K562 (cell line): ENCODE measurements around the gene SERTAD2. TPM values are rescaled to one million over a fixed set of nuclear protein-coding genes. Genes with fewer than 3 reads are reported as not detected.

ENCODE experiments used
- BCL6 ChIP-seq: fragments of 250-450 bp; sonication (Bioruptor Pico); IDR thresholded peaks from 2 replicates; pipeline ENCODE4 v1.4.0; 2020
- EGR1 ChIP-seq: fragments of 450-650 bp; conservative IDR thresholded peaks from 2 replicates; pipeline ENCODE4 v1.6.1; 2017; ENCODE audit warnings: mild to moderate bottlenecking
- ETV5 ChIP-seq: sonication (generic); formaldehyde crosslinking; IDR thresholded peaks from 2 replicates; pipeline ENCODE4 v1.4.0; 2020; ENCODE audit warnings: low read depth, mild to moderate bottlenecking, missing genetic modification reagents
- HNRNPK ChIP-seq: fragments of 200-400 bp; formaldehyde crosslinking; IDR thresholded peaks from one replicate; pipeline ENCODE4 v1.6.1; 2018; ENCODE audit warnings: mild to moderate bottlenecking, low read depth, low read length; ENCODE audit not compliant: poor library complexity, severe bottlenecking
- MCM5 ChIP-seq: fragments of 450-650 bp; IDR thresholded peaks from 2 replicates; pipeline ENCODE4 v1.6.1; 2016; ENCODE audit warnings: low read depth
- MGA ChIP-seq: fragments of 450-650 bp; IDR thresholded peaks from 2 replicates; pipeline ENCODE4 v1.6.1; 2016; ENCODE audit warnings: mild to moderate bottlenecking, moderate library complexity
- NFXL1 ChIP-seq: fragments of 450-650 bp; formaldehyde crosslinking; IDR thresholded peaks from 2 replicates; pipeline ENCODE4 v1.4.0; 2021; ENCODE audit warnings: mild to moderate bottlenecking
- SLC30A9 ChIP-seq: fragments of 250-450 bp; sonication (Bioruptor Pico); IDR thresholded peaks from 2 replicates; pipeline ENCODE4 v1.8.0; 2022; ENCODE audit warnings: mild to moderate bottlenecking, moderate library complexity
- TEAD1 ChIP-seq, 2 experiments: fragments of 450-650 bp in 1 of 2; sonication (generic) in 1 of 2; formaldehyde crosslinking; IDR thresholded peaks; 2 replicates each; pipeline versions ENCODE4 v1.4.0 to v1.8.0; 2020 to 2022; ENCODE audit warnings: mild to moderate bottlenecking in 2 of 2, missing genetic modification reagents in 1 of 2
- ZNF143 ChIP-seq: sonication (generic); formaldehyde crosslinking; IDR thresholded peaks from 2 replicates; pipeline ENCODE4 v1.9.0; 2022; ENCODE audit warnings: mild to moderate bottlenecking, missing genetic modification reagents
- ZNF311 ChIP-seq: fragments of 250-450 bp; sonication (Bioruptor Pico); IDR thresholded peaks from 2 replicates; pipeline ENCODE4 v1.4.0; 2020; ENCODE audit warnings: mild to moderate bottlenecking, moderate library complexity
- ZNF41 ChIP-seq: fragments of 250-450 bp; sonication (Bioruptor Pico); conservative IDR thresholded peaks from 2 replicates; pipeline ENCODE4 v1.4.0; 2020; ENCODE audit warnings: mild to moderate bottlenecking
- polyA plus RNA-seq, 8 experiments: library from polyadenylated mRNA; depleted of rRNA in 4 of 8; stranded (reverse) in 5 of 8; unstranded in 3 of 8; fragments of >200 nt; fragmentation: Nextera tagmentation in 2 of 8; fragmentation: Illumina TruSeq in 1 of 8; extraction: Ambion mirVana in 2 of 8; extraction: Trizol in 1 of 8; gene quantifications; 2 replicates each; pipeline versions ENCODE4 v1.2.1 to v1.2.3, GENCODE V29; 2011 to 2014; ENCODE audit warnings: inconsistent platforms in 1 of 8, missing spikeins in 1 of 8
- total RNA-seq, 7 experiments: library from RNA; depleted of rRNA in 6 of 7; stranded (reverse); fragments of >200 nt in 6 of 7; fragmentation: Illumina TruSeq in 2 of 7; extraction: Trizol in 2 of 7; gene quantifications; 2 replicates each; pipeline versions ENCODE4 v1.2.1 to v1.2.3, GENCODE V29; 2011 to 2021; ENCODE audit warnings: low replicate concordance in 1 of 7
- TF ChIP-seq, protein P1 (sequence below): IDR thresholded peaks from 2 replicates; pipeline ENCODE4 v1.6.1; 2016; ENCODE audit warnings: missing genetic modification characterization, missing compliant biosample characterization
- TF ChIP-seq, protein P2 (sequence below): sonication (generic); formaldehyde crosslinking; IDR thresholded peaks from 2 replicates; pipeline ENCODE4 v1.8.0; 2022; ENCODE audit warnings: mild to moderate bottlenecking, missing genetic modification reagents

Gene SERTAD2
- total and polyA plus RNA-seq, 9 of the 15 experiments (the other 6 are each of a cell fraction or from before 2014, with no cell fraction given), result 3.0 to 12.5 (median 6.1) TPM

DNA sequence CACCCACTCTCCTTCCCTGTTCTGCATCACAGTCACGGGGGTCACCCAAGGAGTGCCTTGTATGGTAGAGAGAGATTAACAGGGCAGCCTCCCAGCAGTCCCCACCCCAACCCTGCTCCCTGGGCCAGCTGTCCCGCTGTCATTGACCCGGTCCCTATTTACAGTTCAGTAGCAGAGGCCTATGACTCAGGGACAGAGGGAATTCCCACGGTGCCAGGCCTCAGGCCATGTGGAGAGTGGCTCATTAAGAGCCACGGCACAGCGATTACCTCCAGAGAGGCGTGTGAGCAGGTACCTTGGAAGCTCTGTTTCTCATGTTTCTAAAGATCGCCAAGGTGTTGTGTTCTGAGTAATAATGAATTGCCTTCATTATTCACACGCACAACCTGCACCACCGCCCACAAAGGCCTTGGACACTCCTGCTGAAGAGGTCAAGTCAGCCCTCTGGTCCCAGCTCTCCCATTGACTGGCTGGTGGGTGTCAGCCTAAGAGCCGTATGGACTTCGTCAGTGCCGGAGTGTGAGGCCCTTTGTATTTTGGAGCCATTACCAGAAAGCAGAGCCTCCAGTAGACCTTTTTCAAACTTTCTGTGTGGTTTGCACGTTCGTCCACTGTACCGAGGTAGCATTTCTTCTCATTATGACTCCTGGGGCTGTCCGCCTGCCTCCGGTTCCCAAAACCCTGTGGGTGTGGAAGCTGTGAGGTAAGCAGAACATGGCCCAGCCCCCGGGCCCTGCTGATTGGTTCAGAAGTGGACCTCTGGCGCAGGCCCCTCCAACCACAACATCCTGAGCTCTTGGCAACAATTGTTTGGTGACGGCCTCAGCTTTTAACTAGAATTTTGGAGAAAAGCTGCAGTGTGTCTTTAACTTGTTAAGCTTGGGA, 47.0 kb downstream of the SERTAD2 start (continued):
- TF ChIP-seq SLC30A9 (CRISPR knock-in tag), result no peak
- no peak for TF ChIP-seq ZNF41 (CRISPR knock-in tag)
- TF ChIP-seq, protein P1, sequence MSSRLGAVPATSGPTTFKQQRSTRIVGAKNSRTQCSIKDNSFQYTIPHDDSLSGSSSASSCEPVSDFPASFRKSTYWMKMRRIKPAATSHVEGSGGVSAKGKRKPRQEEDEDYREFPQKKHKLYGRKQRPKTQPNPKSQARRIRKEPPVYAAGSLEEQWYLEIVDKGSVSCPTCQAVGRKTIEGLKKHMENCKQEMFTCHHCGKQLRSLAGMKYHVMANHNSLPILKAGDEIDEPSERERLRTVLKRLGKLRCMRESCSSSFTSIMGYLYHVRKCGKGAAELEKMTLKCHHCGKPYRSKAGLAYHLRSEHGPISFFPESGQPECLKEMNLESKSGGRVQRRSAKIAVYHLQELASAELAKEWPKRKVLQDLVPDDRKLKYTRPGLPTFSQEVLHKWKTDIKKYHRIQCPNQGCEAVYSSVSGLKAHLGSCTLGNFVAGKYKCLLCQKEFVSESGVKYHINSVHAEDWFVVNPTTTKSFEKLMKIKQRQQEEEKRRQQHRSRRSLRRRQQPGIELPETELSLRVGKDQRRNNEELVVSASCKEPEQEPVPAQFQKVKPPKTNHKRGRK (tag), result no peak
- TF ChIP-seq BCL6 (CRISPR knock-in tag), result no peak
- no peak for TF ChIP-seq ZNF143 (CRISPR knock-in tag)
- TF ChIP-seq TEAD1 (CRISPR knock-in tag; IDR thresholded peaks at IDR 0.05), result no peak
- TF ChIP-seq, protein P2, sequence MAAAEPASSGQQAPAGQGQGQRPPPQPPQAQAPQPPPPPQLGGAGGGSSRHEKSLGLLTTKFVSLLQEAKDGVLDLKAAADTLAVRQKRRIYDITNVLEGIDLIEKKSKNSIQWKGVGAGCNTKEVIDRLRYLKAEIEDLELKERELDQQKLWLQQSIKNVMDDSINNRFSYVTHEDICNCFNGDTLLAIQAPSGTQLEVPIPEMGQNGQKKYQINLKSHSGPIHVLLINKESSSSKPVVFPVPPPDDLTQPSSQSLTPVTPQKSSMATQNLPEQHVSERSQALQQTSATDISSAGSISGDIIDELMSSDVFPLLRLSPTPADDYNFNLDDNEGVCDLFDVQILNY (CRISPR knock-in tag), result no peak
- TF ChIP-seq HNRNPK, result no peak
- no peak for TF ChIP-seq MCM5
- TF ChIP-seq ETV5 (CRISPR knock-in tag), result no peak
- no peak; the same call in 1 of the 2 replicates for TF ChIP-seq EGR1
- no peak; the same call in none of the 2 replicates for TF ChIP-seq MGA
- no peak for TF ChIP-seq ZNF311
- no peak for TF ChIP-seq NFXL1 (CRISPR knock-in tag)
